ENCODE results near the gene OCEL1. TPM values are rescaled to one million over a fixed set of nuclear protein-coding genes. Genes with fewer than 3 reads are reported as not detected.

The OCEL1 gene
- total and polyA plus RNA-seq, 10 of the 15 experiments (the other 5 are each of a cell fraction or from before 2014, with no cell fraction given) = 2.8 to 18.2 (median 7.4) TPM

- H3K9ac ChIP-seq (ENCODE audit: control insufficient read depth, insufficient read depth, low read length) = no peak overlapping the region
- DNase-seq (ENCODE audit: low read depth, low spot score) (no peak), FAIRE-seq (no peak), ATAC-seq (no peak)
- intact Hi-C loops (cut with micrococcal nuclease; ENCODE audit: unreplicated experiment) = no loop called here
- CTCF ChIA-PET = interaction anchor here (1.1 to 1.4 kb wide), 2 partner anchors 12 to 392 kb away, joined by 3 read pairs; no protein-coding TSS in a partner anchor
- no peak overlapping the region for H3K27ac ChIP-seq (ENCODE audit: control insufficient read depth, insufficient read depth)
- no peaks in the 10 kb centered on the region for H3K79me2 ChIP-seq (ENCODE audit: control insufficient read depth, insufficient read depth, low read length)
- no peaks in the 10 kb centered on the region for H3K9me3 ChIP-seq (replicated peaks; ENCODE audit: control insufficient read depth, insufficient read depth, low read length)
- in situ Hi-C loops (cut with MboI) = no loop called here
- H4K20me1 ChIP-seq (ENCODE audit: control insufficient read depth, insufficient read depth) = no peaks in the 10 kb centered on the region
- no peaks in the 10 kb centered on the region for H3K27me3 ChIP-seq (replicated peaks in 1 of 2; ENCODE audit: control insufficient read depth in 2 of 2, insufficient read depth in 2 of 2, low read length in 1 of 2)
- TF ChIP-seq NKRF (conservative IDR thresholded peaks at IDR 0.05) (no peak), MYC (IDR thresholded peaks at IDR 0.05; ENCODE audit: insufficient read depth, insufficient read length, insufficient replicate concordance, low read length, severe bottlenecking) (no peak), SP1 (IDR thresholded peaks at IDR 0.05; ENCODE audit: low read depth, low read length) (no peak), CEBPZ (IDR thresholded peaks at IDR 0.05; ENCODE audit: low read depth, low read length) (no peak), RBBP5 (conservative IDR thresholded peaks at IDR 0.05) (no peak), NR2F1 (conservative IDR thresholded peaks at IDR 0.05) (no peak), POLR2A (IDR thresholded peaks at IDR 0.05; ENCODE audit: low read depth, low read length) (no peak), CBX5 (IDR thresholded peaks at IDR 0.05; ENCODE audit: low read depth) (no peak), NR2C1 (IDR thresholded peaks at IDR 0.05) (no peak), CBFB (IDR thresholded peaks at IDR 0.05; ENCODE audit: low read depth) (no peak), RAD51 (IDR thresholded peaks at IDR 0.05) (no peak), STAT1 (conservative IDR thresholded peaks at IDR 0.05) (no peak), ZBTB33 (IDR thresholded peaks at IDR 0.05) (no peak)
- POLR2A ChIA-PET = interaction anchor here (0.9 to 1.7 kb wide), 2 partner anchors 15 to 53 kb away, joined by 4 to 6 read pairs; no protein-coding TSS in a partner anchor
- no peak overlapping the region for H3K4me3 ChIP-seq
- H2AFZ ChIP-seq (ENCODE audit: control insufficient read depth, low read depth, low read length) = no peak overlapping the region
- 91% methylated on average over 13 of the region's 13 CpGs for WGBS (ENCODE audit: insufficient coverage, insufficient replicate concordance, low lambda C conversion rate, missing lambda C conversion rate)
- H3K36me3 ChIP-seq (ENCODE audit: control insufficient read depth in 2 of 2, insufficient read depth in 2 of 2, low read length in 1 of 2) = no peaks in the 10 kb centered on the region; a peak in 1 of 4 replicates
- H3K4me1 ChIP-seq (ENCODE audit: control insufficient read depth, insufficient read depth, low read length) = no peaks in the 10 kb centered on the region
- H3K4me2 ChIP-seq (ENCODE audit: control insufficient read depth, insufficient read depth) = no peak overlapping the region
- SMC1A ChIA-PET (ENCODE audit: uncharacterized antibody, unreplicated experiment) = no interaction called here
- RAD21 ChIA-PET (ENCODE audit: unreplicated experiment) = interaction anchor here (1.4 to 2.6 kb wide), 2 partner anchors 13 to 53 kb away, joined by 3 to 11 read pairs; partner anchors contain the start of gene USE1
- TSS peak; percentile 76 for BruUV-seq (replicated peaks)
Observed at GRCh38 chr19:17227798-17228367, 1.9 kb downstream of the OCEL1 start.
